Colon (tissue), 2 donors: ENCODE measurements around the gene TST.

Source experiments
- FAIRE-seq: peaks from 2 replicates; lab custom pipeline; 2012; peaks lifted over from hg19 to GRCh38; lab: Jason Lieb, UNC
- donor health status: control.
- donor health status: control.

Gene TST

GRCh38 chr22:37053310-37054055, 34.2 kb upstream of the TST start:
- no peak for FAIRE-seq

GRCh38 chr22:37052386-37053309, 33.4 kb upstream of the TST start:
- no peak for FAIRE-seq

GRCh38 chr22:37051391-37052385, 32.4 kb upstream of the TST start, which contains the start of gene KCTD17:
TSS of gene KCTD17 (plus strand) at chr22:37051742. CDS start at chr22:37051761, 19 bp downstream.
- no peak for FAIRE-seq

- no peak for FAIRE-seq
Observed at GRCh38 chr22:37050913-37051312, 31.7 kb upstream of the TST start.

GRCh38 chr22:37049224-37049623, 30.0 kb upstream of the TST start:
- FAIRE-seq: no peak

GRCh38 chr22:37048133-37048532, 28.9 kb upstream of the TST start:
- no peak for FAIRE-seq

GRCh38 chr22:37047006-37047405, 27.8 kb upstream of the TST start:
- no peak for FAIRE-seq

- no peak for FAIRE-seq
Observed at GRCh38 chr22:37046589-37046988, 27.3 kb upstream of the TST start.

GRCh38 chr22:37045958-37046357, 26.7 kb upstream of the TST start:
- FAIRE-seq: no peak

GRCh38 chr22:37044634-37045625, 25.7 kb upstream of the TST start:
- no peak for FAIRE-seq

- no peak for FAIRE-seq
Observed at GRCh38 chr22:37043828-37044538, 24.7 kb upstream of the TST start.

GRCh38 chr22:37043209-37043827, 24.1 kb upstream of the TST start:
- no peak for FAIRE-seq

GRCh38 chr22:37039466-37039865, 20.2 kb upstream of the TST start:
- FAIRE-seq: no peak

GRCh38 chr22:37037669-37038068, 18.4 kb upstream of the TST start:
- no peak for FAIRE-seq

GRCh38 chr22:37036655-37037377, 17.6 kb upstream of the TST start:
- FAIRE-seq: no peak

- no peak for FAIRE-seq
Observed at GRCh38 chr22:37033605-37034430, 14.6 kb upstream of the TST start.

GRCh38 chr22:37032535-37033460, 13.6 kb upstream of the TST start:
- FAIRE-seq: no peak
